CD4-positive, alpha-beta T cell treated with Interleukin-10 for 1 hour (primary cell): ENCODE measurements around the gene KRTAP4-3.
"Not testable (repeated sequence)": the region's sequence is repeated elsewhere in the genome, so short reads cannot be mapped to it uniquely, and the experiment has no call there.

Experiments used
- DNase-seq: peaks from one replicate; pipeline ENCODE4 v3.0.0-alpha.2; 2020

Gene KRTAP4-3

GRCh38 chr17:41168121-41168520 is at the start of gene KRTAP4-3:
Gene KRTAP4-3 (minus strand): TSS chr17:41168221. CDS start chr17:41168172, 49 bp downstream.
- no peak for DNase-seq

GRCh38 chr17:41215681-41216080 is 47.7 kb upstream of the KRTAP4-3 start:
- DNase-seq: no peak

GRCh38 chr17:41212524-41213169 is 44.6 kb upstream of the KRTAP4-3 start:
- no peak for DNase-seq

GRCh38 chr17:41211845-41212466 is 43.9 kb upstream of the KRTAP4-3 start:
- no peak for DNase-seq

GRCh38 chr17:41199421-41200078 is 31.5 kb upstream of the KRTAP4-3 start:
- DNase-seq: no peak

- DNase-seq: no peak
Observed at GRCh38 chr17:41196068-41196467, 28.0 kb upstream of the KRTAP4-3 start.

- no peak for DNase-seq
Observed at GRCh38 chr17:41190328-41190727, 22.3 kb upstream of the KRTAP4-3 start.

GRCh38 chr17:41189837-41190318 is 21.9 kb upstream of the KRTAP4-3 start, which contains the start of gene KRTAP9-1:
Gene KRTAP9-1 (plus strand): TSS chr17:41189887. CDS start chr17:41189887, 0 bp downstream.
- not testable (repeated sequence) for DNase-seq

- no peak for DNase-seq
Observed at GRCh38 chr17:41186872-41187271, 18.9 kb upstream of the KRTAP4-3 start.

- no peak for DNase-seq
Observed at GRCh38 chr17:41185001-41185400, 17.0 kb upstream of the KRTAP4-3 start.

- no peak for DNase-seq
Observed at GRCh38 chr17:41184480-41184961, 16.5 kb upstream of the KRTAP4-3 start, which contains the start of gene KRTAP4-1. Gene KRTAP4-1 (minus strand): TSS chr17:41184911. CDS start chr17:41184854, 57 bp downstream.

- no peak for DNase-seq
Observed at GRCh38 chr17:41178843-41179616, 11.0 kb upstream of the KRTAP4-3 start.

- DNase-seq: no peak
Observed at GRCh38 chr17:41178341-41178740, 10.3 kb upstream of the KRTAP4-3 start.

GRCh38 chr17:41177727-41178271 is 9.8 kb upstream of the KRTAP4-3 start, which contains the start of gene KRTAP4-2:
Gene KRTAP4-2 (minus strand): TSS chr17:41178221. CDS start chr17:41178164, 57 bp downstream.
- no peak for DNase-seq

- DNase-seq: no peak
Observed at GRCh38 chr17:41176744-41177387, 8.8 kb upstream of the KRTAP4-3 start.

- DNase-seq: no peak
Observed at GRCh38 chr17:41171886-41172285, 3.9 kb upstream of the KRTAP4-3 start.

- no peak for DNase-seq
Observed at GRCh38 chr17:41167561-41167960, 460 bp downstream of the KRTAP4-3 start.

GRCh38 chr17:41163828-41164227 is 4.2 kb downstream of the KRTAP4-3 start:
- no peak for DNase-seq

- no peak for DNase-seq
Observed at GRCh38 chr17:41160648-41161047, 7.4 kb downstream of the KRTAP4-3 start, which contains the start of gene KRTAP4-4. Gene KRTAP4-4 (minus strand): TSS chr17:41160748. CDS start chr17:41160691, 57 bp downstream.

GRCh38 chr17:41160190-41160589 is 7.8 kb downstream of the KRTAP4-3 start:
- DNase-seq: not testable (repeated sequence)

- no peak for DNase-seq
Observed at GRCh38 chr17:41153856-41154255, 14.2 kb downstream of the KRTAP4-3 start.

GRCh38 chr17:41151525-41151924 is 16.5 kb downstream of the KRTAP4-3 start:
- no peak for DNase-seq
